Measurements from ENCODE around the gene EIPR1. TPM values are rescaled to one million over a fixed set of nuclear protein-coding genes. Genes with fewer than 3 reads are reported as not detected.

The EIPR1 gene
- total RNA-seq, 4 donors from 2014 or later, result 26.1 to 51.6 (median 40.0) TPM

- TF ChIP-seq POLR2A (IDR thresholded peaks at IDR 0.05) (no peak), CTCF (IDR thresholded peaks at IDR 0.05) (no peak)
- H3K27me3 ChIP-seq, result no peaks in the 10 kb centered on the region
- DNase-seq, result no peak
- H3K36me3 ChIP-seq, result no peaks in the 10 kb centered on the region
- H3K9me3 ChIP-seq, result no peaks in the 10 kb centered on the region
- no peak overlapping the region for H3K4me3 ChIP-seq (replicated peaks in 1 of 3)
- 70 to 76% methylated on average over 18 to 23 of the region's 23 CpGs for WGBS, 2 donors
- intact Hi-C loops (cut with DNase I), result no loop called here
- peak overlapping the region in 2 of 3 donors; percentile 72 to 80 for H3K27ac ChIP-seq
- peaks cover 5 to 10% of the 10 kb centered on the region in 2 donors for H3K4me1 ChIP-seq
Observed at GRCh38 chr2:3159782-3160545, 217.7 kb downstream of the EIPR1 start.

- intact Hi-C loops (cut with DNase I), result no loop called here
- WGBS, 2 donors, result 81 to 86% methylated on average over 9 of the region's 9 CpGs
- no peaks in the 10 kb centered on the region for H3K9me3 ChIP-seq
- TF ChIP-seq CTCF (IDR thresholded peaks at IDR 0.05), result no peak
- no peak for TF ChIP-seq POLR2A (IDR thresholded peaks at IDR 0.05)
- H3K27ac ChIP-seq, result no peak overlapping the region
- H3K4me3 ChIP-seq (replicated peaks in 1 of 3), result no peak overlapping the region
- no peak for DNase-seq
- H3K36me3 ChIP-seq, result no peaks in the 10 kb centered on the region
- no peaks in the 10 kb centered on the region for H3K27me3 ChIP-seq
- no peaks in the 10 kb centered on the region for H3K4me1 ChIP-seq
Observed at GRCh38 chr2:3154700-3155099, 222.9 kb downstream of the EIPR1 start.

GRCh38 chr2:3154146-3154545, 223.5 kb downstream of the EIPR1 start:
- no peaks in the 10 kb centered on the region for H3K4me1 ChIP-seq
- no peaks in the 10 kb centered on the region for H3K27me3 ChIP-seq
- no peak for TF ChIP-seq CTCF (IDR thresholded peaks at IDR 0.05)
- TF ChIP-seq POLR2A (IDR thresholded peaks at IDR 0.05), result no peak
- no peak overlapping the region for H3K4me3 ChIP-seq (replicated peaks in 1 of 3)
- no peaks in the 10 kb centered on the region for H3K36me3 ChIP-seq
- no peak for DNase-seq
- H3K9me3 ChIP-seq, result no peaks in the 10 kb centered on the region
- WGBS, 2 donors, result 73 to 77% methylated on average over 7 of the region's 7 CpGs
- intact Hi-C loops (cut with DNase I), result no loop called here
- no peak overlapping the region for H3K27ac ChIP-seq

- no peak overlapping the region for H3K27ac ChIP-seq
- WGBS, 2 donors, result 92 to 93% methylated on average over 4 to 6 of the region's 6 CpGs
- intact Hi-C loops (cut with DNase I), result no loop called here
- H3K27me3 ChIP-seq, result no peaks in the 10 kb centered on the region
- no peaks in the 10 kb centered on the region for H3K36me3 ChIP-seq
- no peaks in the 10 kb centered on the region for H3K9me3 ChIP-seq
- DNase-seq, result no peak
- H3K4me3 ChIP-seq (replicated peaks in 1 of 3), result no peak overlapping the region
- H3K4me1 ChIP-seq, result no peaks in the 10 kb centered on the region
- no peak for TF ChIP-seq CTCF (IDR thresholded peaks at IDR 0.05)
- TF ChIP-seq POLR2A (IDR thresholded peaks at IDR 0.05), result no peak
Observed at GRCh38 chr2:3151153-3151918, 226.3 kb downstream of the EIPR1 start.
